HG03439 (cell line): ENCODE data around the gene SHROOM2.

Experiments used
- ATAC-seq: cut with Tn5 transposase; IDR thresholded peaks from one replicate; pipeline ENCODE4 v1.9.1; 2021; ENCODE audit warnings: mild to moderate bottlenecking, moderate library complexity; ENCODE audit not compliant: unreplicated experiment

Gene SHROOM2

GRCh38 chrX:9935436-9935835, 149.2 kb downstream of the SHROOM2 start:
- ATAC-seq, result no peak

GRCh38 chrX:9937761-9938160, 151.5 kb downstream of the SHROOM2 start:
- no peak for ATAC-seq

- no peak for ATAC-seq
Measured at GRCh38 chrX:9938516-9938915, 152.3 kb downstream of the SHROOM2 start.

GRCh38 chrX:9940421-9940820, 154.2 kb downstream of the SHROOM2 start:
- no peak for ATAC-seq

GRCh38 chrX:9942086-9942485, 155.9 kb downstream of the SHROOM2 start:
- ATAC-seq, result peak; percentile 95

GRCh38 chrX:9943420-9943819, 157.2 kb downstream of the SHROOM2 start:
- no peak for ATAC-seq

- no peak for ATAC-seq
Measured at GRCh38 chrX:9947131-9947794, 161.0 kb downstream of the SHROOM2 start.

- no peak for ATAC-seq
Measured at GRCh38 chrX:9948406-9948805, 162.2 kb downstream of the SHROOM2 start.

GRCh38 chrX:9952300-9952699, 166.1 kb downstream of the SHROOM2 start:
- no peak for ATAC-seq

- no peak for ATAC-seq
Measured at GRCh38 chrX:9953396-9953795, 167.2 kb downstream of the SHROOM2 start.

GRCh38 chrX:9955506-9955905, 169.3 kb downstream of the SHROOM2 start:
- no peak for ATAC-seq

GRCh38 chrX:9957743-9958142, 171.5 kb downstream of the SHROOM2 start:
- no peak for ATAC-seq

GRCh38 chrX:9958183-9958582, 172.0 kb downstream of the SHROOM2 start:
- ATAC-seq, result no peak

GRCh38 chrX:9961750-9962149, 175.5 kb downstream of the SHROOM2 start:
- no peak for ATAC-seq

- no peak for ATAC-seq
Measured at GRCh38 chrX:9966775-9967408, 180.7 kb downstream of the SHROOM2 start, which contains the start of gene CLDN34. Gene CLDN34 (plus strand): TSS chrX:9967358. CDS start chrX:9967358, 0 bp downstream.

GRCh38 chrX:9977635-9978034, 191.4 kb downstream of the SHROOM2 start:
- ATAC-seq, result no peak

GRCh38 chrX:9980401-9980800, 194.2 kb downstream of the SHROOM2 start:
- no peak for ATAC-seq

- no peak for ATAC-seq
Measured at GRCh38 chrX:9980927-9981326, 194.7 kb downstream of the SHROOM2 start.

- no peak for ATAC-seq
Measured at GRCh38 chrX:9983441-9983840, 197.2 kb downstream of the SHROOM2 start.

GRCh38 chrX:9983846-9984245, 197.6 kb downstream of the SHROOM2 start:
- ATAC-seq, result no peak

- ATAC-seq, result no peak
Measured at GRCh38 chrX:9988762-9989161, 202.5 kb downstream of the SHROOM2 start.

- no peak for ATAC-seq
Measured at GRCh38 chrX:9992061-9992460, 205.8 kb downstream of the SHROOM2 start.

- no peak for ATAC-seq
Measured at GRCh38 chrX:9992724-9993123, 206.5 kb downstream of the SHROOM2 start.
